Stimulated activated CD8-positive, alpha-beta memory T cell treated with anti-CD3 and anti-CD28 coated beads, Interleukin-15, amount 100 ng/mL, for 24 hours (primary cell): ENCODE measurements around the gene DUXA.

ENCODE experiments used
- DNase-seq: peaks from one replicate; pipeline ENCODE4 v3.0.0-alpha.2; 2020; ENCODE audit warnings: low read depth

The DUXA gene

DNA sequence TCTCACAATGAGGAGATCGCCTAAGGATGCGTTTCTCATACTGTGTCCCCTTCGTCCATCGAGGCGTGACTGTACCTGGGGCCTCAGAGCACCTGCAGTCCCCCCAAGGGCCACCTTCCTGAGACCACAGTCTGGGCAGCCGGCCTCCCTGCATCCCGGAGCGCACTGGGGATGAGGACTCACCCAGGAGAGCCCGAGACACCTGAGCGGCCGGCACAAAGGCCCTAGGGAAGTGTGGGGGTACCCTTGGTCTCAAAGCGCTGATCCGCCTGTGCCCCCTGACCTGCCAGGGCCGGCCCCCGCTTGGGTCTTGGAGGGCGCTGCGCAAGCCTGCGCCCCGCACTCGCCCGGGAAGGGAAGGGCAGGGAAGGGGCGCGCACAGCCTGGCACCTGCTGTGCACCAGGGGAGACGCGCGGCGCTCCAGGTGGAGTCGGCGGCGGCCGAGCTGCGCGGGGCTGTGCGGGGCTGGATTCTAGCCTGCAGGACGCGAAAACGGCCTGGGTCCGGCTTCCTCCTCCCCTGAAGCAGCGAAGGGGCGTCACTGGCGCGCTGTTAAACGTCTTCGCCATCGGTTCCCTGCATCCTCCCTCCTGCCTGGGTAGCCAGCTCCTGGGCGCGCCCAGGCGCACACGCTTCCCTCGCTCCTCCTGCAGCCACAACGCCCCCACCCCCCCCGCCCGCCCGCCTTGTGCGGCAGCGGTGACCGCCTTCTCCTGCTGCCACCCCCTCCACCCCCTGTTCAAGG, 61.1 kb downstream of the DUXA start:
- DNase-seq: no peak
